NCI-H524 treated with DMSO at 0.1 percent for 48 hours (cell line): ENCODE measurements around the gene HADH.
"Not testable (repeated sequence)": the region's sequence is repeated elsewhere in the genome, so short reads cannot be mapped to it uniquely, and the experiment has no call there.

Experiments
- DNase-seq: peaks from one replicate; lab custom pipeline; 2025; lab: John Stamatoyannopoulos, UW

Gene HADH

GRCh38 chr4:107989537-107990386 lies at the start of gene HADH:
TSS of gene HADH (plus strand) at chr4:107989889. CDS start at chr4:107989933, 44 bp downstream.
- DNase-seq, result peak; percentile 45

DNA sequence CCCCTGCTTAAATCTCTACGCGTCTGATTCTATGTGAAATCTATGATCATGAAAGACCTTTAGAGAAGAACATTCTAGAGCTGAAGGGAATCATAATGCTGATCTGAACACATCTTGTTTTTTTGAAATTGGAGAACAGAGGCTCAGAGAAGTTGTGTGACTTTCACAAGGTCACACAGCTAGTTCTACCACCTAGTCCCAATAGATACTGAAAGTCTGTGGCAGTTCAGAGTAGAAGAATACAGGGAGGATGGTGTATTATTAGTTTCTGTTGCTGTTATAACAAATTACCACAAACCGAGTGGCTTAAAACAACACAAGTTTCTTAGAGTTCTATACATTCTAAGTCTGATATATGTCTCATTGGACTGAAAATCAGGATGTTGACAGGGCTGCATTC lies 43.9 kb upstream of the HADH start:
- DNase-seq, result no peak

GRCh38 chr4:107950746-107951540 lies 38.7 kb upstream of the HADH start:
- no peak for DNase-seq

- DNase-seq, result no peak
Measured at GRCh38 chr4:107951551-107951950, 38.1 kb upstream of the HADH start.

DNA sequence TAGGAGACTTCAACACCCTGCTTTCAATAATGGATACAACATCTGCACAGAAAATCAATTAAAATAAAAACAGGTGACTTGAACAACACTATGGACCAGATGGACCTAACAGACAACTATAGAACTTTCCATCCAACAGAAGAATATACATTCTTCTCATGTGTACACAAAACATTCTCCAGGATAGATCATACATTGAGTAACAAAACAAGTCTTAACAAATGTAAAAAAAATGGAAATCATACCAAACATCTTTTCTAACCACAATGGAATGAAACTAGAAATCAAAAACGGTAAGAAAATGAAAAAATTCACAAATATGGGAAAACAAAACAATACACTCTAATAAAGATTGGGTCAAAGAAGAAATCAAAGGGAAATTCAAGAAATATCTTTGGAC lies 33.7 kb upstream of the HADH start:
- no peak for DNase-seq

DNA sequence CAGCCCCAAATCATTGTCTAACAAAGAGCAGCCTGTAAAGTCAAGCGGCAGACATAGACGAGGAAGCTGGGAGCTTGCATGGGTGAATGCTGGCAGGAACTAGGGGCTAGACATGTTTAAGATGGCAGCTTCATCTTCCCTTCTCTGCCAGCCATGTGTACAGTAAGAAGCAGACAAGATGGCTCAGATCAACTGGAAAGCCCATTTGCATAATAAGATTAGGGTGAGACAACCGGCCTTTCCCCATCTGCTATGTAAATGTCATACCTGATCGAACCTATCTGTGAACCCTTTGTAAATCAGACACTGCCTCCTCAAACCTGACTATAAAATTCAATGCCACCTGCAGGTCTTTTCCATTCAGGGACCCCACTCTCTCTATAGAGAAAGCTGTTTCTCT lies 22.8 kb upstream of the HADH start:
- DNase-seq, result peak; percentile 28

DNA sequence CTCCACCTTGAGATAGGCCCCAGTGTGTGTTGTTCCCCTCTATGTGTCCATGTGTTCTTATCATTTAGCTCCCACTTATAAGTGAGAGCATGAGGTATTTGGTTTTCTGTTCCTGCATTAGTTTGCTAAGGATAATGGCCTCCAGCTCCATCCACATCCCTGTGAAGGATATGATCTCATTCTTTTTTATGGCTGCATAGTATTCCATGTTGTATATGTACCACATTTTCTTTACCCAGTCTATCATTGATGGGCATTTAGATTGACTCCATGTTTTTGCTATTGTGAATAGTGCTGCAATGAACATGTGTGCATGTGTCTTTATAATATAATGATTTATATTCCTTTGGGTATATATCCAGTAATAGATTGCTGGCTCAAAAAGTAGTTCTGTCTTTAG lies 22.2 kb upstream of the HADH start:
- not testable (repeated sequence) for DNase-seq

DNA sequence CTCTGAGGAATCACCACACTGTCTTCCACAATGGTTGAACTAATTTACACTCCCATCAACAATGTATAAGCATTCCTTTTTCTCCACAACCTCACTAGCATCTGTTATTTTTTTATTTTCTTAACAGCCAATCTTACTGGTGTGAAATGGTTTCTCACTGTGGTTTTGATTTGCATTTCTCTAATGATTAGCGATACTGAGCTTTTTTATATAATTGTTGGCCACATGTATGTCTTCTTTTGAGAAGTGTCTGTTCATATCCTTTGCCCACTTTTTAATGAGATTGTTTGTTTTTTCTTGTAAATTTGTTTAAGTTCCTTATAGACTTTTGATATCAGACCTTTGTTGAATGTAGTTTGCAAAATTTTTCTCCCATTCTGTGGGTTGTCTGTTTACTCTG lies 21.8 kb upstream of the HADH start:
- not testable (repeated sequence) for DNase-seq

GRCh38 chr4:107970063-107970798 lies 19.5 kb upstream of the HADH start:
- DNase-seq, result no peak

DNA sequence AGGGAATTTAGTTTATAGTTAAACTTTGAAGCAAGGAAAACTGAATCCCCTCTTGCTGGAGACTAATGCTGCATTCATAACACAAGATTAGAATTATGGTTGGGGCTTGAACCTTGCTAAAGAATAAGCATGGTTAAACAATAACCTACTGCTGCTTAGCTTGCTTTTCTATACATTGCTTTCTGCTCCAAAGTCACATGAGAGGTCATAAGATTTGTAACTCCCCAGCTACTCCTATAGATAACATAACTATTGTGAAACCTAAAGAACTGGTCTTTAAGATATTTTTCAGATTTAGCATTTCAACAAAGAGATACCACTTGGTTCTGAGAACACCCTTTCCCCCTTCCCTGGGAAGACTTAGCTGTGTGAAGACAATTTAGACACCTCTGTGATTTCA lies 17.1 kb upstream of the HADH start:
- DNase-seq, result no peak

DNA sequence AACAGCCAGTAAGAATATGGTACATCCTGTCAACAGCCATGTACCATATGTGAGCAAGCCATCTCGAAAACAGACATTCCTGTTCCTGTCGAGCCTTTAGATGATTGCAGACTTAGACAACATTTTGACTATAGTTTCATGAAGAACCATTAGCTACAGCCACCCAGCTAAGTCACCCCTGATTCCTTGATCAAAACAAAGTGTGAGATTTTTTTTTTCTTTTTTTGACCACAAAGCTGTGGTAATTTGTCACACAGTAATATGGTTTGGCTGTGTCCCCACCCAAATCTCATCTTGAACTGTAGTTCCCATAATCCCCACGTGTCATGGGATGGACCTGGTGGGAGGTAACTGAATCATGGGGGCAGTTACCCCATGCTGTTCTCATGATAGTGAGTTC lies 15.2 kb upstream of the HADH start:
- DNase-seq, result no peak

DNA sequence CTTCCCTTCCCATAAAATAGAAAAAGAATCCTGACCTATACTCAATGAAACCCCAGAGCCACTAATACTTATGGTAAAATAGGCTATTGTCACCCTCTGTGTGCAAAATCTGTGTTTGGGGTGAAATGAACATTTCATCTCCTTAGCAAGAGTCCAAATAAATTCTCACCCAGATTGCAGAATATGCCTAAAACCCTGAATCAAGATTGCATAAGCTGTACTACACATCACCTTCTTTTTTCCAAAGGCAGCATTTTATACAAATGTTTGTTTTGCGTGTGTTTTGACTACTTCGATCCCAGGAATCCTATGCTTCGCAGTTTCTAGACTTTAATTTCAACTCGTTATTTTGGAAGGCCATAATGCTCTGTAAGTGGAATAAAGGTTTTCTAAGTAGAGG lies 12.2 kb upstream of the HADH start:
- no peak for DNase-seq

- DNase-seq, result no peak
Measured at GRCh38 chr4:107977966-107978705, 11.6 kb upstream of the HADH start.

- DNase-seq, result no peak
Measured at GRCh38 chr4:107978716-107979451, 10.8 kb upstream of the HADH start.

DNA sequence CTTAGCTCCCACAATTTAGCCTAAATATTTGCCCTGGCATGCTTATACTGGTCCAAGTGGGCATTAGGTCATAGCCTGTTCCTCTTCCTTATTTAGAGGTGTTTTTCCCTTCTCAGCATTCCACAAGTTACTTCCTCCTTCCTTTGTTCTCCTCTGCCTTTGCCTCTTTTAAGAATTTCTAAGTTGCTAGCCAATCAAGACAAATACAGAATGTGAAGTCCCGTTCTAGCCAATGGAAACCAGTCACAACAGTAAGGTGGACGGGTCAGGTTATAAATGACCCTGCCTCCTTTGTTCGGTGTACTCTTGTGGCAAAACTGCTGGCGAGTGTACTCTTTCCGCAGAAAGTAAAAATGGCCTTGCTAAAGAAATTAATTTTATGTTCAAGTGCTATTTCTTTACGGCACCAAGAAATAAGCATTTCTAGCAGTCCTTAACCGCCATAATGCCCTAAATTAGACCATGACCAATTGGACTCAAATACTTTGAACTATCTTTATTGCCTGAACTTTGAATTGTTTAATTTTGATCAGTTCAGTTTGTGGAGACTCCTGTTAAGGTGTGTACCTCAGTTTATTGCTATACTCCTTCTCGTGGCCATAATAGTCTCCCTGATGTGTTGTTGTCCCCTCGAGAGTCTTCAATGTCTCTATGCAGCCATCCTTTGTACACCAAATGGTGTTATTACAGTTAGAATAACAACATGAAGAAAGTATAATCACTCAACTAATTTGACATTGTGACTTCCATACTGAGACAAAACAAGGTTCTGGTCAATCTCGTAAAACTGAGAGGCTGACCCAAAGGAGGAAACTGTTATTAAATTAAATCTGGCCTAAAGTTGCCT lies 1.6 kb upstream of the HADH start:
- DNase-seq, result no peak

GRCh38 chr4:107988763-107989035 lies 990 bp upstream of the HADH start:
- peak; percentile 1 for DNase-seq

GRCh38 chr4:107989162-107989536 lies 540 bp upstream of the HADH start:
- DNase-seq, result no peak

DNA sequence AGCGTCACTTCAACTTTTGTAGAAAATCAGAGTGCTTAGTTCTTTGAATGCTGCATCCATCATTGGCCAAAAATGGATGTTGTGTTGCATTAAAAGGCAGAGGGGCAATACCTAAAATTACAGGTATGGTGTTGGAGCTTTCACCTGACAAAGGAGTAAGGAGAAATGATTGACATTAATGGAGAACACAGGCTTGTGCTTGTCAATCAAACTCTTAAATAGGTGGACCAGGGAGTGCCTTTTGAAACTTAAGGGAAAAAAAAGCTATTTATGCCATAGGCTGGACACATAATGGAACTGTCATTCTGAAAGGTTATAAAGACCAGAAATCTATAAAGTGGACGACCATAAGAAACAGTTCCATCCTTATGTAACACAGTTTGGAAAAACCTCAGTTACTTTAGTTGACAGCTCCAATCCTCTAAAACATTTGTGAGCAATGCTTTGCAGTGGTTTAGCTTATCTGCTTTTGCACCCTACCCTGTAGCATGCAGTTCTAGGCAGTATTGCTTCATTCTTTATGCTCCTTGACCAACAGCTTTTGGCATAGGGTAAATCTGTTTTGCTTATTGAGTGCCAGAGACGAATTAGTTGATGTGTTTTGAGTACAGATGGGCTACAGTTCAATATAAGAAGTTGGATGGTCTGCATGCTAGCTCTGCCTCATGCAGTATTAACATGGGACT lies 2.4 kb downstream of the HADH start:
- DNase-seq, result no peak

- no peak for DNase-seq
Measured at GRCh38 chr4:107993969-107994368, 4.3 kb downstream of the HADH start.

- DNase-seq, result no peak
Measured at GRCh38 chr4:107994894-107995293, 5.2 kb downstream of the HADH start.
